Neural crest cell (in vitro differentiated cells): ENCODE results near the gene BCL3. TPM values are rescaled to one million over a fixed set of nuclear protein-coding genes. Genes with fewer than 3 reads are reported as not detected.

Experiments used
- DNase-seq: peaks from one replicate; pipeline ENCODE4 v3.0.0; 2021; ENCODE audit warnings: low read depth, mixed read lengths, low spot score
- H3K27ac Mint-ChIP-seq: one replicate; pipeline ENCODE4 v1.8.0; 2021; ENCODE audit warnings: mild to moderate bottlenecking, mixed read lengths; ENCODE audit not compliant: unreplicated experiment
- H3K27me3 Mint-ChIP-seq: 2 replicates; pipeline ENCODE4 v1.8.0; 2021; ENCODE audit warnings: low read depth, mild to moderate bottlenecking, mixed read lengths
- H3K36me3 Mint-ChIP-seq: 2 replicates; pipeline ENCODE4 v1.8.0; 2021; ENCODE audit warnings: low read depth, mild to moderate bottlenecking, mixed read lengths
- H3K4me1 Mint-ChIP-seq: 2 replicates; pipeline ENCODE4 v1.8.0; 2021; ENCODE audit warnings: mixed read lengths
- H3K4me3 Mint-ChIP-seq: one replicate; pipeline ENCODE4 v1.8.0; 2021; ENCODE audit warnings: mild to moderate bottlenecking, mixed read lengths
- H3K9me3 Mint-ChIP-seq: 2 replicates; pipeline ENCODE4 v1.8.0; 2021; ENCODE audit warnings: mixed read lengths
- total RNA-seq: library from RNA; stranded (reverse); gene quantifications from 2 replicates; pipeline ENCODE4 v1.2.1, GENCODE V29; 2021
- TF ChIP-seq, protein P1 (sequence below): fragments of 200-600 bp; sonication (generic); conservative IDR thresholded peaks from 2 replicates; pipeline ENCODE4 v1.5.0; 2021; ENCODE audit warnings: antibody characterized with exemption, mild to moderate bottlenecking

Gene BCL3
- total RNA-seq, 1 donor from 2014 or later = 2.2 TPM

DNA sequence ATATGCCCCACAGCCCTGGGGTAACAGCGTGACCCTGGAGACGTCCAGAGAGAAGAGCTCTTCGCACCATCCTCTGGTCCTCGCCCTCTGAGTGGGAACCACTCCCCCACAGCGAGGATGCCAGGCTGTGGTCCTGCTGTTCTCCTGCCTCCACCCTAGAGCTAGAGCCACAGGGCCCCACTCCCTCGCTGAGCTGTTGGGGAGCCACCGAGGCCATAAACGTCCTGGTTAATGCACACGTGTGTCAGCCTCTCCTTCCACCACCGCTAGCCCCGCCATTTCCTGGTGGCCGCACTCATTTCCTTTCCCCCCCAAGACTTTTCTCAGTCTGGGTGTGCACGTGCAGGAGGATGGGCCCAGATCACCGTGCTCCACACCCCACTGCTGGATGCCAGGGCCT is 38.0 kb upstream of the BCL3 start:
- no peak for DNase-seq
- H3K27me3 Mint-ChIP-seq = peaks cover under 1% of the 10 kb centered on the region
- H3K9me3 Mint-ChIP-seq = peaks cover under 1% of the 10 kb centered on the region
- no peak overlapping the region for H3K27ac Mint-ChIP-seq
- no peaks in the 10 kb centered on the region for H3K36me3 Mint-ChIP-seq
- TF ChIP-seq, protein P1, sequence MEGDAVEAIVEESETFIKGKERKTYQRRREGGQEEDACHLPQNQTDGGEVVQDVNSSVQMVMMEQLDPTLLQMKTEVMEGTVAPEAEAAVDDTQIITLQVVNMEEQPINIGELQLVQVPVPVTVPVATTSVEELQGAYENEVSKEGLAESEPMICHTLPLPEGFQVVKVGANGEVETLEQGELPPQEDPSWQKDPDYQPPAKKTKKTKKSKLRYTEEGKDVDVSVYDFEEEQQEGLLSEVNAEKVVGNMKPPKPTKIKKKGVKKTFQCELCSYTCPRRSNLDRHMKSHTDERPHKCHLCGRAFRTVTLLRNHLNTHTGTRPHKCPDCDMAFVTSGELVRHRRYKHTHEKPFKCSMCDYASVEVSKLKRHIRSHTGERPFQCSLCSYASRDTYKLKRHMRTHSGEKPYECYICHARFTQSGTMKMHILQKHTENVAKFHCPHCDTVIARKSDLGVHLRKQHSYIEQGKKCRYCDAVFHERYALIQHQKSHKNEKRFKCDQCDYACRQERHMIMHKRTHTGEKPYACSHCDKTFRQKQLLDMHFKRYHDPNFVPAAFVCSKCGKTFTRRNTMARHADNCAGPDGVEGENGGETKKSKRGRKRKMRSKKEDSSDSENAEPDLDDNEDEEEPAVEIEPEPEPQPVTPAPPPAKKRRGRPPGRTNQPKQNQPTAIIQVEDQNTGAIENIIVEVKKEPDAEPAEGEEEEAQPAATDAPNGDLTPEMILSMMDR = no peak
- no peak overlapping the region for H3K4me3 Mint-ChIP-seq
- H3K4me1 Mint-ChIP-seq = no peaks in the 10 kb centered on the region

DNA sequence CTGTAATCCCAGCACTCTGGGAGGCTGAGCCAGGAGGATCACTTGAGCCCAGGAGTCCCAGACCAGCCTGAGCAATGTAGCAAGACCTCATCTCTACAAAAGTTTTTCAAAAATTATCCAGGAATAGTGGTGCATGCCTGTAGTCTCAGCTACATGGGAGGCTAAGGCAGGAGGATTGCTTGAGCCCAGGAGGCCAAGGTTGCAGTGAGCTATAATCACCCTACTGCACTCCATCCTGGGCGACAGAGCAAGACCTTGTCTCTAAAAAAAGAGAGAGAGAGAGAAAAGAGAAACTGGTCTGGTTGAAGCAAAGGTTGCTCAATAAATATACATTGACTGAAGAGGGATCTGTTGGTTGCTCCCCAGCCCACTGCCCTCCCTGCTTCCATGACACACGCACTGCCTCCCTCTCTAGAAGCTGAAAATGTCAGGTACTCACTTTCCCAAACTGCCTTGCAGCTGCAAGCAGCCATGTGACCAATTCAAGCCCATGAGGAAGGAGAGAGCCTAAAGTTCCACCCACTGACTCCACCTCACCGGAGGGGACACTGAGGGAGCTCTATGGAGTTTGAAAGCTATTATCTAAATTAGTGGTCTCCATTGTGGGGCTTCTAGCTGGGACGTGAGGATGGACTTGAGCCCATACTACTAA is 35.5 kb upstream of the BCL3 start:
- Mint-ChIP-seq H3K27ac (no peak overlapping the region), H3K36me3 (no peaks in the 10 kb centered on the region), H3K9me3 (peaks cover 2% of the 10 kb centered on the region), H3K27me3 (peaks cover 2% of the 10 kb centered on the region), H3K4me3 (no peak overlapping the region), H3K4me1 (no peaks in the 10 kb centered on the region)
- TF ChIP-seq, protein P1 = no peak
- no peak for DNase-seq

DNA sequence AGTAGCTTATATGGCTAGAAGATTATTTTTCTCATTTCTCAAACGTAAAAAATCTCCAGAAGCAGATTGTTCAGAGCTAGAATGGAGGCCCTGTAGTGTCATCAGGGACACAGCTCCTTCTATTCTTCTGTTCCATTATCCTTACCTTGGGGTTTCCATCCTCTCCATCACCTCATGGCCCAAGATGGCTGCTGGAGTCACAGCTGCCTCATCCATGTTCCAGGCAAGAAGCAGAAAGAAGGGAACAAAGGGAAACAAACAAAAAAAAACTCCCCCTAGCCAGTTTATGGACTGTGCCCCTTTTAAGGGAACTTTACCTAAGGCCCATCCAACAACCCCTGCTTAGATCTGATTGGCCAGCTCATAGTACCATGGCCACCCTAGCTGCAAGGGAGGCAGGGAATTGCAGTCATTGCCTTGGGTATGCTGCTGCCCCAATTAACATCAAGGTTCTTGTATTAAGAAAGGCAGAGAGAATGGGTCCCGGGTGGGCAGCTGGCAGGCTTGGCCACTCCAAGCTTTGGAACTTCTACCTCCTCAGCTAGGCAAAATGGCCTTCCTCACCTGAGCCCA is 33.8 kb upstream of the BCL3 start:
- peaks cover 9% of the 10 kb centered on the region for H3K4me1 Mint-ChIP-seq
- TF ChIP-seq, protein P1 = no peak
- no peak overlapping the region for H3K27ac Mint-ChIP-seq
- H3K4me3 Mint-ChIP-seq = no peak overlapping the region
- H3K27me3 Mint-ChIP-seq = peaks cover 2% of the 10 kb centered on the region
- DNase-seq = no peak
- no peaks in the 10 kb centered on the region for H3K36me3 Mint-ChIP-seq
- H3K9me3 Mint-ChIP-seq = peaks cover 2% of the 10 kb centered on the region

DNA sequence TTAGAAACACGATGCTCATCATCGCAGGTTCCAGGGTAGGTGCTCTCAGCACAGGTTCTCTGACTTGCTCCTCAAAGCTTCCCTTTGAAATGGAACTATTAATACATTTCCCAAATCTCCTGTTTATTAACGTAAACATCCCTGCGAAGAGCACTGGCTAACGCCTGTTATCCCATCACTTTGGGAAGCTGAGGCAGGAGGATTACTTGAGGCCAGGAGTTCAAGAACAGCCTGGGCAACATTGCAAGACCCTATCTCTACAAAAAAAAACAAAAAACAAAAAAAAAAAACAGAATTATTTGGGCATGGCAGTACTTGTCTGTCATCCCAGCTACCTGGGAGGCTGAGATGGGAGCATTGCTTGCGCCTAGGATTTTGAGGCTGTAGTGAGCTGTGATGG is 30.9 kb upstream of the BCL3 start:
- H3K27ac Mint-ChIP-seq = no peak overlapping the region
- TF ChIP-seq, protein P1 = no peak
- H3K36me3 Mint-ChIP-seq = no peaks in the 10 kb centered on the region
- H3K27me3 Mint-ChIP-seq = peaks cover 2% of the 10 kb centered on the region
- H3K4me1 Mint-ChIP-seq = peaks cover 9% of the 10 kb centered on the region
- DNase-seq = no peak
- no peak overlapping the region for H3K4me3 Mint-ChIP-seq
- H3K9me3 Mint-ChIP-seq = peaks cover 2% of the 10 kb centered on the region

DNA sequence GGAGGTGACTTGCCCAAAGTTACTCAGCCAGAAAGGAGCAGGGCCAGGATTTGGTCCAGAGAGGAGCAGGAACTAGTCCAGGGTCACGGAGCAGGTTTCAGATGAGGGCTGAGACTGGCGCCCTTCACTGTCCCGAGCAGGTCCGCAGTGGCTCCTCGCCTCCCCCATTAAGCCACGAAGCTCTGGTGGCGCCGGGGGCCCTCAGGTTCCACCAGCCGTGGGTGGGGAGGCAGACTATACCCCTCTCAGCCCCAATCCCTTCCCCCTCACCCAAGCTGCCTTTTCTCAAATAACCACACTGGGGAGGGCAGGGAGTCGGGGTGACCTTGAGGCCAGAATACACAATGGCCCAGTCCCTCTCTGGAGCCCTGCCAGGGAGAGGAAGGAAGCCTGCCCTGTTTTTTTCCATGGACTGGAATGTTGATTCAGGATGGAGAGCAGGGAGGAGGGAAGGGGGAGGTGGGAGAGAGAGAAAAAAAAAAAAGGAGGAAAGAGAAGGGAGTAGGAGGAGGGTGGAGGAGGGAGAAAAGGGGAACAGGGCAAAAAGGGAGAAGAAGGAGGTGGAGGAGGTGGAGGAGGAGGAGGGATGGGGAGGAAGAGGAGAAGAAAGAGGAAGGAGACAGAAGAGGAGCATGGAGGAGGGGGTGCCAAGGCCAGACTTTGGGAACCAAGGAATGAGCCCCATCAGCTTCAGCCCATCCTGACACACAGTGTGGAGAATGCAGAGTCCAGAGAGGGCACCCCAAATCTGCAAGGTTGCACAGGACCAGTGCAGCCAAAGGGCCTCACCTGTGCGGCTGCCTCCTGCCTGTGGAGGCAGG is 29.9 kb upstream of the BCL3 start:
- no peaks in the 10 kb centered on the region for H3K36me3 Mint-ChIP-seq
- peaks cover 2% of the 10 kb centered on the region for H3K9me3 Mint-ChIP-seq
- TF ChIP-seq, protein P1 = no peak
- H3K27me3 Mint-ChIP-seq = peaks cover 2% of the 10 kb centered on the region
- DNase-seq = no peak
- peak overlapping the region; percentile 67 for H3K27ac Mint-ChIP-seq
- H3K4me1 Mint-ChIP-seq = peaks cover 9% of the 10 kb centered on the region
- no peak overlapping the region for H3K4me3 Mint-ChIP-seq
